Liver (tissue), 9 donors: ENCODE measurements around the gene CTU1. TPM values are rescaled to one million over a fixed set of nuclear protein-coding genes. Genes with fewer than 3 reads are reported as not detected.
A peak's percentile ranks its signal among the peaks of the same experiment; 100 is the strongest.

Experiments used
- DNase-seq: peaks from one replicate; pipeline ENCODE4 v3.0.0-alpha.2; 2017; ENCODE audit warnings: low spot score
- H3K27ac ChIP-seq, 2 donors: one replicate each; pipeline ENCODE4 v1.7.0; 2013; ENCODE audit warnings: inconsistent platforms in 2 of 2, low read length in 2 of 2, control low read depth in 1 of 2, low read depth in 1 of 2, mild to moderate bottlenecking in 1 of 2
- H3K27me3 ChIP-seq, 4 donors: one replicate each; pipeline versions ENCODE4 v1.6.1 to v1.7.0; 2013; ENCODE audit warnings: low read length in 3 of 4, inconsistent platforms in 1 of 4, mild to moderate bottlenecking in 1 of 4, moderate library complexity in 1 of 4; ENCODE audit not compliant: control insufficient read depth in 4 of 4, insufficient read depth in 4 of 4
- H3K36me3 ChIP-seq, 4 donors: one replicate each; pipeline versions ENCODE4 v1.6.1 to v1.7.0; 2013; ENCODE audit warnings: low read length in 3 of 4, mild to moderate bottlenecking in 3 of 4, low read depth in 1 of 4, moderate library complexity in 1 of 4; ENCODE audit not compliant: control insufficient read depth in 4 of 4, insufficient read depth in 3 of 4
- H3K4me1 ChIP-seq, 4 donors: one replicate each; pipeline versions ENCODE4 v1.6.1 to v1.7.0; 2013; ENCODE audit warnings: low read length in 3 of 4, mild to moderate bottlenecking in 3 of 4, moderate library complexity in 1 of 4; ENCODE audit not compliant: control insufficient read depth in 4 of 4, insufficient read depth in 4 of 4
- H3K4me3 ChIP-seq, 3 donors: one replicate each; pipeline versions ENCODE4 v1.6.1 to v1.7.0; 2013; ENCODE audit warnings: low read length in 3 of 3, control low read depth in 1 of 3, low read depth in 1 of 3, mild to moderate bottlenecking in 1 of 3
- H3K9ac ChIP-seq, 2 donors: one replicate each; pipeline ENCODE4 v1.7.0; 2013; ENCODE audit warnings: low read length in 2 of 2, mild to moderate bottlenecking in 2 of 2, moderate library complexity in 2 of 2, control low read depth in 1 of 2, low read depth in 1 of 2
- H3K9me3 ChIP-seq, 4 donors: one replicate each; pipeline versions ENCODE4 v1.6.1 to v1.7.0; 2013; ENCODE audit warnings: low read length in 3 of 4; ENCODE audit not compliant: control insufficient read depth in 4 of 4
- CTCF ChIP-seq: fragments of 150-350 bp; IDR thresholded peaks from 2 replicates; pipeline ENCODE4 v1.5.1; 2017; ENCODE audit warnings: improper control_type of control experiment, low read depth, low read length; ENCODE audit not compliant: missing input control
- FOXA1 ChIP-seq: IDR thresholded peaks from 2 replicates; pipeline ENCODE4 v1.6.1; 2016; ENCODE audit warnings: antibody characterized with exemption
- FOXA2 ChIP-seq: IDR thresholded peaks from 2 replicates; pipeline ENCODE4 v1.6.1; 2016; ENCODE audit warnings: antibody characterized with exemption
- GABPA ChIP-seq, 2 donors: IDR thresholded peaks in 1 of 2; conservative IDR thresholded peaks in 1 of 2; 2 replicates each; pipeline ENCODE4 v1.6.1; 2016; ENCODE audit warnings: antibody characterized with exemption in 2 of 2, mild to moderate bottlenecking in 1 of 2, moderate library complexity in 1 of 2
- HNF4A ChIP-seq, 2 donors: conservative IDR thresholded peaks; 2 replicates each; pipeline ENCODE4 v1.6.1; 2016; ENCODE audit warnings: antibody characterized with exemption in 2 of 2, mild to moderate bottlenecking in 2 of 2
- HNF4G ChIP-seq: IDR thresholded peaks from 2 replicates; pipeline ENCODE4 v1.6.1; 2016; ENCODE audit warnings: antibody characterized with exemption
- JUND ChIP-seq, 2 donors: IDR thresholded peaks; 2 replicates each; pipeline ENCODE4 v1.6.1; 2016; ENCODE audit warnings: antibody characterized with exemption in 2 of 2
- NR2F2 ChIP-seq: IDR thresholded peaks from 2 replicates; pipeline ENCODE4 v1.6.1; 2016; ENCODE audit warnings: antibody characterized with exemption
- RAD21 ChIP-seq, 2 donors: IDR thresholded peaks; 2 replicates each; pipeline ENCODE4 v1.6.1; 2016; ENCODE audit warnings: antibody characterized with exemption in 2 of 2, mild to moderate bottlenecking in 2 of 2
- REST ChIP-seq: IDR thresholded peaks from 2 replicates; pipeline ENCODE4 v1.6.1; 2016; ENCODE audit warnings: antibody characterized with exemption, mild to moderate bottlenecking
- RXRA ChIP-seq, 2 donors: IDR thresholded peaks; 2 replicates each; pipeline ENCODE4 v1.6.1; 2017 to 2018; ENCODE audit warnings: antibody characterized with exemption in 2 of 2, mild to moderate bottlenecking in 1 of 2
- SP1 ChIP-seq: IDR thresholded peaks from 2 replicates; pipeline ENCODE4 v1.6.1; 2018; ENCODE audit warnings: antibody characterized with exemption, mild to moderate bottlenecking
- YY1 ChIP-seq: IDR thresholded peaks from 2 replicates; pipeline ENCODE4 v1.6.1; 2016; ENCODE audit warnings: antibody characterized with exemption, mild to moderate bottlenecking
- ZBTB33 ChIP-seq: IDR thresholded peaks from 2 replicates; pipeline ENCODE4 v1.6.1; 2016; ENCODE audit warnings: antibody characterized with exemption
- whole genome bisulfite sequencing: extraction: QIAGEN DNeasy Blood & Tissue Kit; methylation state at CpG from one replicate; pipeline ENCODE4 v1.1.7; 2013; 5-methylcytosine and 5-hydroxymethylcytosine counted together
- polyA plus RNA-seq, 2 donors: library from polyadenylated mRNA; stranded (reverse) in 1 of 2; unstranded in 1 of 2; fragments of 200-250 nt in 1 of 2; fragments of >200 nt in 1 of 2; fragmentation: Nextera tagmentation in 1 of 2; extraction: Ambion mirVana in 1 of 2; gene quantifications; one replicate each; pipeline versions ENCODE4 v1.2.1 to v1.2.3, GENCODE V29; 2013 to 2015
- total RNA-seq, 2 donors: library from RNA; depleted of rRNA; stranded (reverse); fragments of >200 nt; gene quantifications; one replicate each; pipeline ENCODE4 v1.2.3, GENCODE V29; 2014
- donor health status: healthy.
- donor health status: healthy.
- donor health status: healthy.
- donor health status: healthy.
- donor health status: healthy.

Gene CTU1
- total and polyA plus RNA-seq, 4 donors: 0.19 to 3.7 (median 2.5) TPM

GRCh38 chr19:51138549-51138979 is 30.4 kb upstream of the CTU1 start:
- no peaks in the 10 kb centered on the region for H3K4me1 ChIP-seq
- 62% methylated on average over 6 of the region's 6 CpGs for WGBS
- H3K36me3 ChIP-seq: no peaks in the 10 kb centered on the region
- DNase-seq: no peak
- peak overlapping the region; percentile 46 to 78 for H3K27ac ChIP-seq
- TF ChIP-seq YY1 (no peak), ZBTB33 (no peak), FOXA2 (no peak), SP1 (no peak), RAD21 (IDR thresholded peaks at IDR 0.05) (no peak), REST (no peak), JUND (IDR thresholded peaks at IDR 0.05) (no peak), FOXA1 (no peak)
- no peak overlapping the region for H3K4me3 ChIP-seq
- H3K9ac ChIP-seq: peak overlapping the region in 1 of 2 donors; percentile 13
- no peaks in the 10 kb centered on the region for H3K27me3 ChIP-seq
- H3K9me3 ChIP-seq: peaks cover 0 to 6% (median under 1%) of the 10 kb centered on the region in 4 donors

- WGBS: 63% methylated on average over 9 of the region's 9 CpGs
- no peaks in the 10 kb centered on the region for H3K4me1 ChIP-seq
Observed at GRCh38 chr19:51137792-51138425, 29.7 kb upstream of the CTU1 start.

More at GRCh38 chr19:51137792-51138425, 29.7 kb upstream of the CTU1 start:
- H3K9me3 ChIP-seq: peaks cover 0 to 6% (median under 1%) of the 10 kb centered on the region in 4 donors
- H3K27me3 ChIP-seq: no peaks in the 10 kb centered on the region
- no peak overlapping the region for H3K4me3 ChIP-seq
- no peaks in the 10 kb centered on the region for H3K36me3 ChIP-seq
- no peak for DNase-seq
- peak overlapping the region; percentile 46 to 74 for H3K27ac ChIP-seq
- no peak overlapping the region for H3K9ac ChIP-seq
- no peak for TF ChIP-seq RXRA (IDR thresholded peaks at IDR 0.05)
- no peak for TF ChIP-seq FOXA1
- no peak for TF ChIP-seq SP1
- TF ChIP-seq ZBTB33: no peak
- no peak for TF ChIP-seq YY1
- TF ChIP-seq RAD21 (IDR thresholded peaks at IDR 0.05): no peak
- no peak for TF ChIP-seq NR2F2
- TF ChIP-seq GABPA (IDR thresholded peaks at IDR 0.05 in 1 of 2, conservative IDR thresholded peaks at IDR 0.05 in 1 of 2): no peak
- no peak for TF ChIP-seq HNF4A (conservative IDR thresholded peaks at IDR 0.05)
- no peak for TF ChIP-seq REST
- no peak for TF ChIP-seq CTCF
- TF ChIP-seq HNF4G: no peak
